SU-DHL-6 (cell line): ENCODE data around the gene NOP56.
"Not testable (repeated sequence)": the region's sequence is repeated elsewhere in the genome, so short reads cannot be mapped to it uniquely, and the experiment has no call there.

Experiments used
- H2AFZ ChIP-seq: fragments of 200-600 bp; sonication (generic); 2 replicates; pipeline ENCODE4 v1.6.1; 2014; ENCODE audit warnings: low read depth, mild to moderate bottlenecking, moderate library complexity, mixed read lengths, antibody characterized with exemption, low read length; ENCODE audit not compliant: severe bottlenecking
- H3F3A ChIP-seq: fragments of 200-600 bp; shearing (Covaris generic); 2 replicates; pipeline ENCODE4 v1.6.0; 2016; ENCODE audit warnings: antibody characterized with exemption, mild to moderate bottlenecking; ENCODE audit not compliant: insufficient read depth
- H3K27ac ChIP-seq: fragments of 200-600 bp; sonication (generic); 2 replicates; pipeline ENCODE4 v1.5.1; 2016; ENCODE audit warnings: low read depth, mild to moderate bottlenecking, low read length, moderate library complexity, mixed read lengths
- H3K27me3 ChIP-seq: fragments of 200-600 bp; sonication (generic), shearing (Covaris generic); 2 replicates; pipeline ENCODE4 v1.6.0; 2014; ENCODE audit warnings: mild to moderate bottlenecking, low read length
- H3K36me3 ChIP-seq: fragments of 200-600 bp; sonication (generic); 2 replicates; pipeline ENCODE4 v1.6.1; 2014; ENCODE audit warnings: mild to moderate bottlenecking, low read length, mixed read lengths
- H3K4me2 ChIP-seq: fragments of 300-600, 200-600 bp; shearing (Covaris generic), sonication (generic); 2 replicates; pipeline ENCODE4 v1.6.0; 2014; ENCODE audit warnings: low read length, low read depth, mild to moderate bottlenecking; ENCODE audit not compliant: poor library complexity, severe bottlenecking
- H3K4me3 ChIP-seq: fragments of 200-600 bp; sonication (generic); 2 replicates; pipeline ENCODE4 v1.5.1; 2014; ENCODE audit warnings: antibody characterized with exemption, low read length, mild to moderate bottlenecking, mixed read lengths; ENCODE audit not compliant: insufficient read depth, poor library complexity, severe bottlenecking
- H3K79me2 ChIP-seq: fragments of 200-600 bp; sonication (generic); 2 replicates; pipeline ENCODE4 v1.6.1; 2014; ENCODE audit warnings: mild to moderate bottlenecking, low read length, moderate library complexity; ENCODE audit not compliant: insufficient read depth
- H3K9ac ChIP-seq: fragments of 200-600 bp; sonication (generic); 2 replicates; pipeline ENCODE4 v1.7.0; 2014; ENCODE audit warnings: mild to moderate bottlenecking, low read length
- H3K9me2 ChIP-seq: fragments of 200-600 bp; sonication (generic); replicated peaks from 2 replicates; pipeline ENCODE4 v1.6.1; 2014; ENCODE audit warnings: low read length; ENCODE audit not compliant: insufficient read depth
- H3K9me3 ChIP-seq: fragments of 200-600 bp; sonication (generic); 2 replicates; pipeline ENCODE4 v1.6.1; 2014; ENCODE audit warnings: low read length, mixed read lengths; ENCODE audit not compliant: insufficient read depth
- H4K20me1 ChIP-seq: fragments of 200-600 bp; sonication (generic); 2 replicates; pipeline ENCODE4 v1.6.1; 2014; ENCODE audit warnings: low read depth, mild to moderate bottlenecking, antibody characterized with exemption, low read length, moderate library complexity, mixed read lengths
- EZH2phosphoT487 ChIP-seq: fragments of 200-600 bp; sonication (generic), shearing (Covaris generic); conservative IDR thresholded peaks from 2 replicates; pipeline ENCODE4 v1.6.1; 2018; ENCODE audit warnings: mild to moderate bottlenecking, antibody characterized with exemption, low read length, moderate library complexity, mixed read lengths
- TF ChIP-seq, protein P1 (sequence below): fragments of 200-600 bp; sonication (generic); IDR thresholded peaks from one replicate; pipeline ENCODE4 v1.5.1; 2017; ENCODE audit warnings: antibody characterized with exemption, mild to moderate bottlenecking, low read length, moderate library complexity; ENCODE audit not compliant: insufficient read depth, poor library complexity, severe bottlenecking

The NOP56 gene

DNA sequence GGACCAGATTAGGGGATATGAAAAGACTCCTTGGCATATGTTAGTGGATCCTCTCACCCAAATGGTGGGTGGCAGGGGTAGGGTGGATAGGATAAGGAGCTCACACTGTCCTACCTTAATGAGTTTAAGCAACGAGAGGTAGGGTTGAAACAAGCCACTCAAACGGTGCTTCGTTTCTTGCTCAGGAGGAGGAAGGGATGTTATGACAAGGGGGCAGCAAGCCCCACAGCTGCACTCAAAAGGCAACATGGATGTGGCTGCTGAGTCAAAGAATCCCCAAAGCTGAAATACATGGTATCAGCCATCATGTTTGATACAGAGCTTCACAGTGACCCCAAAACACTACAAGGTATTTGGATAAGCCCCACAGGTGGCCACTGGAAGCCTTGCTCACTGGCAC, 20.0 kb downstream of the NOP56 start:
- Histone ChIP-seq H3K9me3 (no peaks in the 10 kb centered on the region), H3K9me2 (no peaks in the 10 kb centered on the region), H3F3A (no peaks in the 10 kb centered on the region), H3K9ac (no peak overlapping the region), H3K79me2 (no peaks in the 10 kb centered on the region), H2AFZ (no peak overlapping the region), H3K27ac (no peak overlapping the region), H3K4me2 (no peak overlapping the region), H4K20me1 (no peaks in the 10 kb centered on the region), H3K4me3 (no peak overlapping the region), H3K36me3 (no peaks in the 10 kb centered on the region), H3K27me3 (no peaks in the 10 kb centered on the region)
- no peak for TF ChIP-seq EZH2phosphoT487
- TF ChIP-seq, protein P1, sequence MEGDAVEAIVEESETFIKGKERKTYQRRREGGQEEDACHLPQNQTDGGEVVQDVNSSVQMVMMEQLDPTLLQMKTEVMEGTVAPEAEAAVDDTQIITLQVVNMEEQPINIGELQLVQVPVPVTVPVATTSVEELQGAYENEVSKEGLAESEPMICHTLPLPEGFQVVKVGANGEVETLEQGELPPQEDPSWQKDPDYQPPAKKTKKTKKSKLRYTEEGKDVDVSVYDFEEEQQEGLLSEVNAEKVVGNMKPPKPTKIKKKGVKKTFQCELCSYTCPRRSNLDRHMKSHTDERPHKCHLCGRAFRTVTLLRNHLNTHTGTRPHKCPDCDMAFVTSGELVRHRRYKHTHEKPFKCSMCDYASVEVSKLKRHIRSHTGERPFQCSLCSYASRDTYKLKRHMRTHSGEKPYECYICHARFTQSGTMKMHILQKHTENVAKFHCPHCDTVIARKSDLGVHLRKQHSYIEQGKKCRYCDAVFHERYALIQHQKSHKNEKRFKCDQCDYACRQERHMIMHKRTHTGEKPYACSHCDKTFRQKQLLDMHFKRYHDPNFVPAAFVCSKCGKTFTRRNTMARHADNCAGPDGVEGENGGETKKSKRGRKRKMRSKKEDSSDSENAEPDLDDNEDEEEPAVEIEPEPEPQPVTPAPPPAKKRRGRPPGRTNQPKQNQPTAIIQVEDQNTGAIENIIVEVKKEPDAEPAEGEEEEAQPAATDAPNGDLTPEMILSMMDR: no peak

DNA sequence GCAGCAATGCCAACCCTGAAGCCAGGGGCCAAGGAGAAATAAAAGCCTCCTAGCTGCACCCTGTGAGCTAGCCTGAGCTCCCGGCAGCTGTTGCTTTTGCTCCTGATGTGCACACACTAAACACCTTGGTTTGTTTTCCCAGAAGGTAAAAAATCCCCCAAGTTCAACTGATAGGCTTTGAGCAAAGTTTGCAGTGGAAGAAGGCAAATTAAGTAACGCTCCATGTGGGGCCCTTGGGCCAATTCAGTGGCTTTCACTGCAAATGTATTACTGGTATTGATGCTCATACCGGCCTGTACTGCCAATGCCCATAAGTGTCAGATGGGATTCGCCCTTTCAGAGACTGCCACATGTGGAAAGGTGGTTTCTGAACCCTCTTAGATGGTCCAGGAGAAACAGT, 21.0 kb downstream of the NOP56 start:
- Histone ChIP-seq H2AFZ (no peak overlapping the region), H3K4me2 (no peak overlapping the region), H3K9ac (no peak overlapping the region), H3K27me3 (no peaks in the 10 kb centered on the region), H3K27ac (no peak overlapping the region), H3K4me3 (no peak overlapping the region), H3F3A (no peaks in the 10 kb centered on the region), H3K9me3 (no peaks in the 10 kb centered on the region), H3K79me2 (no peaks in the 10 kb centered on the region), H3K9me2 (no peaks in the 10 kb centered on the region), H3K36me3 (no peaks in the 10 kb centered on the region), H4K20me1 (no peaks in the 10 kb centered on the region)
- TF ChIP-seq, protein P1: no peak
- no peak for TF ChIP-seq EZH2phosphoT487

DNA sequence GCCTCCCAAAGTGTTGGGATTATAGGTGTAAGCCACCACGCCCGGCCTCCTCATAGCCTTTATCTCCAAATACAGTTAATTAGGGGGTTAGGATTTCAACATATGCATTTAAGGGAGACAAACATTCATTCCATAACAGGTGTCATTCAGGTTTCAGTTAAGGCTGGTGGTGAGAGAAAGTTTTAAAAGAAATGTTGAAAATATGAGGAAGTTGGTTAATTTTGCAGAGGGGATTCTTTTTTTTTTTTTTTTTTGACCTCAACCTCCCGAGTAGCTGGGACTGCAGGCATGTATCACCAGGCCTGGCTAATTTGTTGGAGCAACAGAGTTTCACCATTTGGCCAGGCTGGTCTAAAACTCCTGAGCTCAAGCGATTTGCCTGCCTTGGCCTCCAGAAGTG, 27.6 kb downstream of the NOP56 start:
- no peaks in the 10 kb centered on the region for H3K79me2 ChIP-seq
- H3K9me2 ChIP-seq: no peaks in the 10 kb centered on the region
- H3K9ac ChIP-seq: no peak overlapping the region
- H3K4me3 ChIP-seq: no peak overlapping the region
- no peaks in the 10 kb centered on the region for H3K36me3 ChIP-seq
- H4K20me1 ChIP-seq: no peaks in the 10 kb centered on the region
- no peak overlapping the region for H3K4me2 ChIP-seq
- no peaks in the 10 kb centered on the region for H3K9me3 ChIP-seq
- H3F3A ChIP-seq: no peaks in the 10 kb centered on the region
- no peaks in the 10 kb centered on the region for H3K27me3 ChIP-seq
- TF ChIP-seq, protein P1: no peak
- TF ChIP-seq EZH2phosphoT487: no peak
- H2AFZ ChIP-seq: no peak overlapping the region
- no peak overlapping the region for H3K27ac ChIP-seq

DNA sequence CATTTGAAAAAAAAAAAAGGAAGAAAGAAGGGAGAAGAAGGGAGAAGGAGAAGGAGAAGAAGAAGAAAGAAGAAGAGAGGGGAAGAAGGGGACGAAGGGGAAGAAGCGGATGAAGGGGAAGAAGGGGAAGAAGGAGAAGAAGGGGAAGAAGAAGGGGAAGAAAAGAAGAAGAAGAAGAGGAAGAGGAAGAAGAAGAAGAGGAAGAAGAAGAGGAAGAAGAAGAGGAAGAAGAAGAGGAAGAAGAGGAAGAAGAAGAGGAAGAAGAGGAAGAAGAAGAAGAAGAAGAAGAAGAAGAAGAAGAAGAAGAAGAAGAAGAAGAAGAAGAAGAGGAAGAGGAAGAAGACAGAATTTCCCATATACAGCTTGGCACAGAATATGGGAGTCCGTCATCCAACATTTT, 29.6 kb downstream of the NOP56 start:
- not testable (repeated sequence) for H3K4me2 ChIP-seq

DNA sequence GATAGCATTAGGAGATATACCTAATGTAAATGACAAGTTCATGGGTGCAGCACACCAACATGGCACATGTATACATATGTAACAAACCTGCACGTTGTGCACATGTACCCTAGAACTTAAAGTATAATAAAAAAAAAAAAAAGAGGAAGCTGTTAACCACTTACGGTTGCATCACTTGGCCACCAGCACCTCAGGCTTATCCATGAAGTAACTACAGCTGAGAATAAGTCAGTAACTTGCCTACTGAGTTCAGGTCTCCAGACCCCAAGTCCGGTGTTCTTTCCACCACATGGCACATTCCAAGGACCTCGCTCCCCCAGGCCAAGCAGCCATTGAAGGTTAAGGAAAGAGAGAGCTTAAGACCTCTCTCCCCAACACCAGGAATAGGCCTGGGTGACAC, 32.4 kb downstream of the NOP56 start:
- not testable (repeated sequence) for H3K27ac ChIP-seq, H3K4me3 ChIP-seq

More for the DNA sequence above, 29.6 kb downstream of the NOP56 start:
- not testable (repeated sequence) for H3K4me3 ChIP-seq, H3K9ac ChIP-seq, H3K79me2 ChIP-seq, H4K20me1 ChIP-seq, H3K36me3 ChIP-seq, H3K27ac ChIP-seq, H3K27me3 ChIP-seq, H2AFZ ChIP-seq, H3F3A ChIP-seq, H3K9me2 ChIP-seq, H3K9me3 ChIP-seq

More for the DNA sequence above, 32.4 kb downstream of the NOP56 start:
- H2AFZ ChIP-seq, H3K27me3 ChIP-seq, H4K20me1 ChIP-seq, H3F3A ChIP-seq, H3K9me2 ChIP-seq, H3K9me3 ChIP-seq, H3K36me3 ChIP-seq, H3K79me2 ChIP-seq, H3K9ac ChIP-seq, H3K4me2 ChIP-seq: not testable (repeated sequence)
